Endodermal cell (in vitro differentiated cells): ENCODE results near the gene ARL14. TPM values are rescaled to one million over a fixed set of nuclear protein-coding genes. Genes with fewer than 3 reads are reported as not detected.

Experiments used
- DNase-seq: peaks from one replicate; pipeline ENCODE4 v3.0.0-alpha.2; 2017
- H3K27ac ChIP-seq: 2 replicates; pipeline ENCODE4 v1.5.1; 2013; ENCODE audit warnings: mild to moderate bottlenecking, low read depth, low read length, moderate library complexity
- H3K27me3 ChIP-seq: 2 replicates; pipeline ENCODE4 v1.6.1; 2013; ENCODE audit warnings: mild to moderate bottlenecking, low read length, moderate library complexity; ENCODE audit not compliant: insufficient read depth, control insufficient read depth, poor library complexity, severe bottlenecking
- H3K36me3 ChIP-seq: 2 replicates; pipeline ENCODE4 v1.7.0; 2013; ENCODE audit warnings: mild to moderate bottlenecking, low read length, moderate library complexity; ENCODE audit not compliant: control insufficient read depth, insufficient read depth
- H3K4me1 ChIP-seq: one replicate; pipeline ENCODE4 v1.7.0; 2013; ENCODE audit warnings: low read length; ENCODE audit not compliant: control insufficient read depth, insufficient read depth
- H3K4me3 ChIP-seq: 2 replicates; pipeline ENCODE4 v1.5.1; 2013; ENCODE audit warnings: mild to moderate bottlenecking, low read length, moderate library complexity
- H3K9ac ChIP-seq: 2 replicates; pipeline ENCODE4 v1.6.1; 2013; ENCODE audit warnings: mild to moderate bottlenecking, low read length, moderate library complexity; ENCODE audit not compliant: poor library complexity, severe bottlenecking; ENCODE audit errors: extremely low read depth
- H3K9me3 ChIP-seq: 2 replicates; pipeline ENCODE4 v1.6.1; 2013; ENCODE audit warnings: mild to moderate bottlenecking, low read length, moderate library complexity; ENCODE audit not compliant: control insufficient read depth
- H3K27ac Mint-ChIP-seq: 2 replicates; pipeline ENCODE4 v1.8.0; 2020; ENCODE audit warnings: mixed read lengths
- H3K27me3 Mint-ChIP-seq: 2 replicates; pipeline ENCODE4 v1.8.0; 2021; ENCODE audit warnings: mild to moderate bottlenecking, mixed read lengths; ENCODE audit not compliant: insufficient read depth
- H3K36me3 Mint-ChIP-seq: 2 replicates; pipeline ENCODE4 v1.8.0; 2020; ENCODE audit warnings: low read depth, mixed read lengths
- H3K4me1 Mint-ChIP-seq: 2 replicates; pipeline ENCODE4 v1.8.0; 2020; ENCODE audit warnings: mixed read lengths
- H3K4me3 Mint-ChIP-seq: 2 replicates; pipeline ENCODE4 v1.8.0; 2020; ENCODE audit warnings: mild to moderate bottlenecking, moderate library complexity, mixed read lengths
- H3K9me3 Mint-ChIP-seq: 2 replicates; pipeline ENCODE4 v1.8.0; 2020; ENCODE audit warnings: mild to moderate bottlenecking, mixed read lengths
- WGBS, 2 experiments: methylation state at CpG; one replicate each; pipeline versions ENCODE4 v1.1.5 to v1.1.7; 2013; ENCODE audit warnings: missing lambda C conversion rate in 2 of 2, mixed read lengths in 1 of 2; ENCODE audit not compliant: insufficient coverage in 1 of 2, insufficient read length in 1 of 2; 5-methylcytosine and 5-hydroxymethylcytosine counted together
- long read RNA-seq, 4 experiments: library from polyadenylated mRNA in 2 of 4; library from RNA in 1 of 4; library from capped mRNA in 1 of 4; stranded (forward) in 3 of 4; unstranded in 1 of 4; transcript quantifications; one replicate each; pipeline ENCODE4 v2.0.0, GENCODE V29; 2020 to 2021; ENCODE audit warnings: inconsistent platforms in 1 of 4
- polyA plus RNA-seq, 2 experiments: library from polyadenylated mRNA; stranded (reverse); fragments of 50-300 nt; gene quantifications; one replicate each; pipeline ENCODE4 v1.2.3, GENCODE V29; 2013
- total RNA-seq, 2 donors: library from RNA; stranded (reverse); fragmentation: NEBNext Ultra II Directional in 1 of 2; extraction: Animal tissue kit (Norgen Biotek cat#: 25700) in 1 of 2; gene quantifications; 2 replicates in 1 of 2; 3 replicates in 1 of 2; pipeline ENCODE4 v1.2.1, GENCODE V29; 2021
- TF ChIP-seq, protein P1 (sequence below): fragments of 200-600 bp; sonication (generic); conservative IDR thresholded peaks from 2 replicates; pipeline ENCODE4 v1.5.0; 2021; ENCODE audit warnings: antibody characterized with exemption, mild to moderate bottlenecking

The ARL14 gene
- not detected for total RNA-seq
- polyA plus RNA-seq (2013, experiment 1 of 2), result not detected
- not detected for polyA plus RNA-seq (2013, experiment 2 of 2)
- long read RNA-seq, experiment 1, result 0 reads
- long read RNA-seq, experiment 2, result 0 reads
- long read RNA-seq, experiment 3, result 0 reads
- long read RNA-seq, experiment 4, result 0 reads

DNA sequence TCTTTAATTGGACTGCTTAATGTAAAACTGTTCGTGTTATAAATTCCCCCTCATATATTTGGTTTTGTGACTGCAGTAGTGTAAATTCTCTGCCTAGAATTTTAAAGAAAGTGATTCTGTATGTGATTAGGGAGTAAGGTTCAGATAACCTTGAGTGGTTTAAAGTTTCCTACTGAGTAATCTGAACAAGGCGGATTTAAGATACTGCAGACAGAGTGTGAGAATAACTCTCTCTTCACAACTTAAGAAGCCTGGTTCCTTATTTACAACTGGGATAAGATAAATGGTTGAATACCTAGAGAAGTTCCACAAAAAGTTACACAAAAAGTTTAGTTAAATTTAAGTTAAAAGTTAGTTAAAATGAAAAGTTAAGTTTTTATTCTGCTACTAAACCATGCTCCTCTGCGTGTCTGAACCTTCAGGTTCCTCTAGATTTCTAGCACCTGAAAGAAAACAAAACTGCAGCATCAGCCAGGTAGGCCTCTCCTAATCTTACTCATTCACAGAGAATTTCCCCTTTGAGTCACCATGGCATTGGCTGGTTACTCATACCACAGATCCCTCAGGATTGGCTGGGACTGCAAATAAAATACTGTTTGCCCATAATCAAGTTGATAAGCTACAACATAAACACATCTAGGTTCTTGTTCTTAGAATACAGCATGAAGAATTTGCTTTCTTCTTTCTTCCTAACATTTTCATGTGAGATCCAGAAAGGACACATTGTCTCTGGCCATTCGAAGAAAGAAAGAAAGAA is at the start of gene ARL14:
TSS of gene ARL14 (plus strand) at position 614 of the 757 bp plus-strand sequence. CDS start 187 bp downstream, outside the sequence.
- TF ChIP-seq, protein P1, sequence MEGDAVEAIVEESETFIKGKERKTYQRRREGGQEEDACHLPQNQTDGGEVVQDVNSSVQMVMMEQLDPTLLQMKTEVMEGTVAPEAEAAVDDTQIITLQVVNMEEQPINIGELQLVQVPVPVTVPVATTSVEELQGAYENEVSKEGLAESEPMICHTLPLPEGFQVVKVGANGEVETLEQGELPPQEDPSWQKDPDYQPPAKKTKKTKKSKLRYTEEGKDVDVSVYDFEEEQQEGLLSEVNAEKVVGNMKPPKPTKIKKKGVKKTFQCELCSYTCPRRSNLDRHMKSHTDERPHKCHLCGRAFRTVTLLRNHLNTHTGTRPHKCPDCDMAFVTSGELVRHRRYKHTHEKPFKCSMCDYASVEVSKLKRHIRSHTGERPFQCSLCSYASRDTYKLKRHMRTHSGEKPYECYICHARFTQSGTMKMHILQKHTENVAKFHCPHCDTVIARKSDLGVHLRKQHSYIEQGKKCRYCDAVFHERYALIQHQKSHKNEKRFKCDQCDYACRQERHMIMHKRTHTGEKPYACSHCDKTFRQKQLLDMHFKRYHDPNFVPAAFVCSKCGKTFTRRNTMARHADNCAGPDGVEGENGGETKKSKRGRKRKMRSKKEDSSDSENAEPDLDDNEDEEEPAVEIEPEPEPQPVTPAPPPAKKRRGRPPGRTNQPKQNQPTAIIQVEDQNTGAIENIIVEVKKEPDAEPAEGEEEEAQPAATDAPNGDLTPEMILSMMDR, result no peak
- H3K27ac Mint-ChIP-seq, result peak within 1 kb of the TSS; percentile 64
- H3K27me3 ChIP-seq, result peaks cover 88% of the 10 kb centered on the region
- H3K9me3 ChIP-seq, result no peaks in the 10 kb centered on the region
- H3K4me1 Mint-ChIP-seq, result peaks cover 34% of the 10 kb centered on the region
- H3K4me1 ChIP-seq, result peaks cover 4% of the 10 kb centered on the region
- DNase-seq, result peak; percentile 59
- H3K9ac ChIP-seq, result no peak within 1 kb of the TSS
- peaks cover 83% of the 10 kb centered on the region for H3K27me3 Mint-ChIP-seq
- no peaks in the 10 kb centered on the region for H3K36me3 Mint-ChIP-seq
- H3K4me3 Mint-ChIP-seq, result peak within 1 kb of the TSS; percentile 5
- peak within 1 kb of the TSS; percentile 30 for H3K4me3 ChIP-seq
- H3K36me3 ChIP-seq, result no peaks in the 10 kb centered on the region
- no peaks in the 10 kb centered on the region for H3K9me3 Mint-ChIP-seq
- WGBS, 2 experiments, result 73 to 100% methylated on average over 1 to 4 of the region's 4 CpGs
- no peak within 1 kb of the TSS for H3K27ac ChIP-seq

DNA sequence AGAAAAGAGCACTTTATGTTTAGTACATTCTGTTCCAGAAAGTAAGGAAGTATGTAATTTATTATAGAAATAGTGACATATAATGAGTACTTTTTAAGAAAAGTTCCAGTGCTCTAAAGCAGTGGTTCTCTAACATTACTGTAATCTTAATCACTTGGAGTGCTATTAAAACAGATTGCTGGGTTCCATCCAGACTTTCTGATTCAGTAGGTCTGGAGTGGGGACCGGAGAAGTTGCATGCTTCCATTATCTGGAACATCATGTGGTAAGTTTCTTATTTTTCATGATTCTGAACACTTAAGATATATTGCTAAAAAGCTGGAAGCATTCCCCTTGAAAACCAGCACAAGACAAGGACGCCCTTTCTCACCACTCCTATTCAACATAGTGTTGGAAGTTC is 47.5 kb upstream of the ARL14 start:
- no peak overlapping the region for H3K4me3 ChIP-seq
- no peak overlapping the region for H3K27ac ChIP-seq
- H3K4me1 Mint-ChIP-seq, result peaks cover 2% of the 10 kb centered on the region
- no peak for DNase-seq
- H3K27me3 ChIP-seq, result peaks cover 6% of the 10 kb centered on the region
- no peaks in the 10 kb centered on the region for H3K36me3 Mint-ChIP-seq
- H3K4me1 ChIP-seq, result no peaks in the 10 kb centered on the region
- H3K27me3 Mint-ChIP-seq, result peaks cover 9% of the 10 kb centered on the region
- no peaks in the 10 kb centered on the region for H3K9me3 Mint-ChIP-seq
- H3K27ac Mint-ChIP-seq, result no peak overlapping the region
- no peaks in the 10 kb centered on the region for H3K36me3 ChIP-seq
- H3K9ac ChIP-seq, result no peak overlapping the region
- TF ChIP-seq, protein P1, result no peak
- no peaks in the 10 kb centered on the region for H3K9me3 ChIP-seq
- 88% methylated on average over 1 of the region's 2 CpGs; no CpG with 5 or more reads in 1 of the 2 experiments for WGBS, 2 experiments
- no peak overlapping the region for H3K4me3 Mint-ChIP-seq

- H3K4me3 Mint-ChIP-seq, result no peak overlapping the region
- H3K9me3 Mint-ChIP-seq, result no peaks in the 10 kb centered on the region
- Histone ChIP-seq H3K27ac (no peak overlapping the region), H3K36me3 (no peaks in the 10 kb centered on the region), H3K9me3 (no peaks in the 10 kb centered on the region), H3K9ac (no peak overlapping the region), H3K27me3 (peaks cover 6% of the 10 kb centered on the region), H3K4me1 (no peaks in the 10 kb centered on the region), H3K4me3 (no peak overlapping the region)
- H3K4me1 Mint-ChIP-seq, result peaks cover 14% of the 10 kb centered on the region
- no peak for DNase-seq
- H3K36me3 Mint-ChIP-seq, result no peaks in the 10 kb centered on the region
- peaks cover 9% of the 10 kb centered on the region for H3K27me3 Mint-ChIP-seq
- no peak overlapping the region for H3K27ac Mint-ChIP-seq
- TF ChIP-seq, protein P1, result no peak
- 94 to 98% methylated on average over 4 of the region's 4 CpGs for WGBS, 2 experiments
Observed at GRCh38 chr3:160633361-160634083, 43.4 kb upstream of the ARL14 start.
